Measurements from ENCODE around the gene BTBD9. TPM values are rescaled to one million over a fixed set of nuclear protein-coding genes. Genes with fewer than 3 reads are reported as not detected.

The BTBD9 gene
- total RNA-seq, 4 donors from 2014 or later = 17.3 to 50.3 (median 37.8) TPM

DNA sequence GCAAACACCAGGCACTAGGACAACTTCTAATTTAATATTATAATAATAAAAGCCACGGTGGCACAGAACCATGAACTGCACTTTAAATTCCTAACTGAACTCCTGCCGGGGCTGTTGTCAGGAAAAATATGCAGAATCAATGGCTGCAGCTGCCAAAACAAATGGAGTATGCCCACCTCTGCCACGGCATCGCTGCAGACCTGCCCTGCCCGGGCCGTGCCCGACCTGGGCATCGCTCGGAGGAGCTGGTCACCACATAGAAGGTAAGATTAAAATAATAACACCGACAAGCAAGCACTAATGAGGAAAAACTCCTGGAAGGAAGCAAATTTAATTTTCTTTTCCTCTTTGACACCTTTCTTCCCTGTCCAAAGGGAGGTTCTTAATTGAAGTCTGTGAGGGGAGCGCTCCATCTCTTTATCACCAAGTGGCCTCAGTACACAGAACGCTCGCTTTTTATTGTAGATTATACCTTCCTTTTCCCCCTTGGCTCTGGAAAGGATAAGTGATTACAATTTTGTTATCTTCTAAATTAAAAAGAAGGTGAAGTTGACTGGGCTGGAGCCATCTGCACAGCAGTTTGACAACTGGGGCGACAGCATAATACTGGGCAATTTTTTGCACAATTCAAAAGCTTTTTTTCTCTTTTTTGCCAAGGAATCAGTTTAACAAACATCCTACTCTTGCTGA is 468.9 kb downstream of the BTBD9 start:
- no peak overlapping the region for H3K27ac ChIP-seq
- H3K4me3 ChIP-seq = no peak overlapping the region
- TF ChIP-seq POLR2A (IDR thresholded peaks at IDR 0.05) = no peak
- TF ChIP-seq, protein P1, sequence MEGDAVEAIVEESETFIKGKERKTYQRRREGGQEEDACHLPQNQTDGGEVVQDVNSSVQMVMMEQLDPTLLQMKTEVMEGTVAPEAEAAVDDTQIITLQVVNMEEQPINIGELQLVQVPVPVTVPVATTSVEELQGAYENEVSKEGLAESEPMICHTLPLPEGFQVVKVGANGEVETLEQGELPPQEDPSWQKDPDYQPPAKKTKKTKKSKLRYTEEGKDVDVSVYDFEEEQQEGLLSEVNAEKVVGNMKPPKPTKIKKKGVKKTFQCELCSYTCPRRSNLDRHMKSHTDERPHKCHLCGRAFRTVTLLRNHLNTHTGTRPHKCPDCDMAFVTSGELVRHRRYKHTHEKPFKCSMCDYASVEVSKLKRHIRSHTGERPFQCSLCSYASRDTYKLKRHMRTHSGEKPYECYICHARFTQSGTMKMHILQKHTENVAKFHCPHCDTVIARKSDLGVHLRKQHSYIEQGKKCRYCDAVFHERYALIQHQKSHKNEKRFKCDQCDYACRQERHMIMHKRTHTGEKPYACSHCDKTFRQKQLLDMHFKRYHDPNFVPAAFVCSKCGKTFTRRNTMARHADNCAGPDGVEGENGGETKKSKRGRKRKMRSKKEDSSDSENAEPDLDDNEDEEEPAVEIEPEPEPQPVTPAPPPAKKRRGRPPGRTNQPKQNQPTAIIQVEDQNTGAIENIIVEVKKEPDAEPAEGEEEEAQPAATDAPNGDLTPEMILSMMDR (IDR thresholded peaks at IDR 0.05) = no peak
- DNase-seq = peak in 1 of 3 donors; percentile 25
- H3K4me1 ChIP-seq = peaks cover 0 to 45% (median 0%) of the 10 kb centered on the region in 4 donors
- no peaks in the 10 kb centered on the region for H3K27me3 ChIP-seq
- no peaks in the 10 kb centered on the region for H3K9me3 ChIP-seq
- H3K36me3 ChIP-seq = no peaks in the 10 kb centered on the region

DNA sequence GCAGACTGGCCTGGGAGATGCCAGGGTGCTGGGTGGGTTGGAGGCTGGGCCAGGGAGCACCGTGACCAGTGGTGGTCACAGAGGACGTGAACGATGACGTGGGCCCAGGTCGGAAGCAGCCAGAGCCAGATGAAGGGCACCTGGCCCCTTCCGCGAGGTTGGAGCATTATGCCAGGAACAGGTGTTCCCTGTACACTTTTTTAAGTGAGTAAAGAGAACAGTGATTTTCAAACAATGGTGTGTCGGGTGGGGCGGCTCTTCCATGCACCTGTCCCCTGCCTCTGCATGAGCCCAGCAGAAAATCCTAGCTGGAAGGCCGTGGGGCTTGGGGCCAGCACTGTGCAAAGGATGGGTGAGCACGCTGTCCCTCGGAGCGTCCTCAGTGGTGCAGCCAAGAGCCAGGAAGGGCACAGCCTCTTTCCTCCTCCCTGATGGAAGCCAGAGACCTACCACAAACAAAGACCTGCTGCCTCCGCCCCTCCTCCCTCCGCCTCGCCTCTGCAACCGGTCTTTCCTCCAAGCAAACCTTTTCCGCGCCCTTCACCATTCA is 469.7 kb downstream of the BTBD9 start:
- H3K4me1 ChIP-seq = peaks cover 0 to 45% (median 0%) of the 10 kb centered on the region in 4 donors
- H3K27ac ChIP-seq = no peak overlapping the region
- DNase-seq = peak in 1 of 3 donors; percentile 56

DNA sequence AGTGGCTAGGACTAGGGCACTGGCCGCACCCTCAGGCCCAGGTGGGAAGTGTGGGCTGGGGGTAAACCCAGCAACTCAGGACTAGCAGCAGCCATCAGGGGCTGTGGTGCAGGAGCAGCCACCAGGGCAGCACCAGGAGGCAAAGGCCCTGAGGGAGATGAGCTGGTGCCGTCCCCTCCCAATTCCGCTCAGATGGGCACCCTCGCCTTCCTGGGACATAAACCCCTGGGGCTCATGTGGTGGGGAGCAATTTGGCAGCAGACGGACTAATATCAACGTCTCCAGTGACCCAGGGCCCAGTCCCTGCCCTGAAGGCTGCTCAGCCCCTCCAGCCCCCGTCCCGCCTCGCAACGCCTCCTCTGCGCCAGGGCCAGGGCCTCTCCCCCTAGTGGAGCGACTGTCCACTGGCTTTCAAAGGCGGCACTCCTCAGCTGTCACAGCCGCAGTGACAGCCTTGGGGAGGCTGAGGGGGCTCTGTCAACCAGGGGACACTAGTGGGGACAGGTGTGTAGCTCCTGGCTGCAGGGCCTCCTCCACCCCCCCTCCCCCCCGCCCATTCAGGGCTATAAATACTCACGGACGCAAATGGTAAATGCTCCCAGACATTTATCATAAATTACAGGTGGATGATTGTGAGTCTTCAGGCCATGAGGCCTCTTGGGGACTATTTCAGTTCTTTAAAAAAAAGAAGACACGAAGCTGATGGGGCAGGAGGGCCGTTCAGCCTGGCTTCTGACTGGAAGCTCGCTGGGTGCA is 470.3 kb downstream of the BTBD9 start:
- no peak overlapping the region for H3K27ac ChIP-seq
- H3K36me3 ChIP-seq = no peaks in the 10 kb centered on the region
- DNase-seq = peak in 1 of 3 donors; percentile 48
- no peak overlapping the region for H3K4me3 ChIP-seq
- no peaks in the 10 kb centered on the region for H3K27me3 ChIP-seq
- no peak for TF ChIP-seq POLR2A (IDR thresholded peaks at IDR 0.05)
- TF ChIP-seq, protein P1 (IDR thresholded peaks at IDR 0.05) = no peak
- no peaks in the 10 kb centered on the region for H3K9me3 ChIP-seq
- H3K4me1 ChIP-seq = peaks cover 0 to 40% (median 0%) of the 10 kb centered on the region in 4 donors

More for the DNA sequence above, 469.7 kb downstream of the BTBD9 start:
- Histone ChIP-seq H3K9me3 (no peaks in the 10 kb centered on the region), H3K4me3 (no peak overlapping the region), H3K36me3 (no peaks in the 10 kb centered on the region), H3K27me3 (no peaks in the 10 kb centered on the region)
- TF ChIP-seq, protein P1 (IDR thresholded peaks at IDR 0.05) = no peak
- TF ChIP-seq POLR2A (IDR thresholded peaks at IDR 0.05) = no peak

DNA sequence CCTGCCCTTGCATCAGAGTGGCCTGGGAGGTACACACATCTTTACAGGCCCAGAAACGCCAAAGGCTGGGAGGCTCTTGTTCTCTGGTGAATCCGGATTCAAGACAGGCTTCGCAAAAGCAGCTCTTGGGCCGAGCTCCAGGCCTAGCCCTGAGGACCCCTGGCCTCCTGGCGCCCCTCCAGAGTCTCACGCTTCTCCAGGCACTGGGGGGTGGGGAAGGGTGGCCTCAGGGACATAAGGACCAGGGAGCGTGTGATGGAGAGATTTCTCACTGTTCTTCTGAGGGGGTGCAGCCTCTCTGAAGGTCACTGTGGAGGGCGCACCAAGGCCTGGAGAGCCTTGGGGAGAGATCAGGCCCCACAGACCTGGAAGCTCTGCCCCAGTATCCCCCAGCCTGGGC is 471.0 kb downstream of the BTBD9 start:
- Histone ChIP-seq H3K27ac (no peak overlapping the region), H3K4me1 (peaks cover 0 to 35% (median 0%) of the 10 kb centered on the region in 4 donors), H3K9me3 (no peaks in the 10 kb centered on the region), H3K36me3 (no peaks in the 10 kb centered on the region), H3K4me3 (no peak overlapping the region), H3K27me3 (no peaks in the 10 kb centered on the region)
- DNase-seq = peak in 1 of 3 donors; percentile 29
- TF ChIP-seq, protein P1 (IDR thresholded peaks at IDR 0.05) = no peak
- TF ChIP-seq POLR2A (IDR thresholded peaks at IDR 0.05) = no peak

DNA sequence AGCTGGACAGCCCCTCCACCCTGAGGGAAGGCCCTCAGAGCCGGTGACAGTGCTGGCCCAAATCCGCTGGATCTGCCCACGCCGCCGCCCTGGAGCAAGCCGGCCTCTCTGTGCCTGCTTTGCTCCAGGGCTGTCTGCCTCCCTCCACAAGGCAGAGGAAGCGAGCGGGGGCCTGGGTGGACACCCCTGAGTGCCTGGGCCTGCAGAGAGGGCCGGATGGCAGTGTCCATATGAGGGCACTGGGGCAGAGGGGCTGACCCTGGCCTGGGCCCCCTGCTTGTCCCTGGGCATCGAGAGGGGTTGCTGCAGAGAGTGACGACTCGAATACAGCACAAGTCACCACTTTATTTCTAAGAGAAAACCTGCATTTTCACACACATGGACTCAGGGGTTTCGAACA is 471.6 kb downstream of the BTBD9 start:
- Histone ChIP-seq H3K4me1 (peaks cover 0 to 29% (median 0%) of the 10 kb centered on the region in 4 donors), H3K27ac (no peak overlapping the region)
- TF ChIP-seq, protein P1 (IDR thresholded peaks at IDR 0.05) = no peak
- TF ChIP-seq POLR2A (IDR thresholded peaks at IDR 0.05) = no peak

More for the DNA sequence above, 471.6 kb downstream of the BTBD9 start:
- Histone ChIP-seq H3K4me3 (no peak overlapping the region), H3K27me3 (no peaks in the 10 kb centered on the region), H3K36me3 (no peaks in the 10 kb centered on the region), H3K9me3 (no peaks in the 10 kb centered on the region)
- DNase-seq = peak in 1 of 3 donors; percentile 19

Data from Peyer's patch (tissue), 4 donors.